Fibroblast of gingiva (primary cell): Measurements from ENCODE around the gene MAFB.

ENCODE experiments used
- DNase-seq: peaks from one replicate; pipeline ENCODE4 v3.0.0-alpha.2; 2011; ENCODE audit warnings: low read depth

The MAFB gene

DNA sequence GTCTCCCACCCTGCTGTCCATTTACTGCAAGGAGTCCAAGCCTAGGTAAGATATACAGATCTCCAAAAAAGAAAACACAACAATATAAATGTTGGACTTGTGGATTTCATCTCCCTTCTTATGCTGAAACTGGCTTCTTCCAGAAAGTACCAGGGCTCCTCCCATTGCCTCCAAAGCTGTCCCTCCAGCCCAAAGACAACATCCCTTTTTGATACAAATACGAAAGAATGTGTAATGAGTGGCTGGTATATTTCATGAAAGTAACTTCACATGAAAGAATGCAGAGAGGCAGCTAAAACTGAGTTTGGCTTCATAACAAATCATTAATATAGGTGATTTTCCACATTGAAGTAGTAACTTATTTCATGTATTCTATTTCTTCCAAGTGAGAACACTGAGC lies 7.9 kb downstream of the MAFB start:
- DNase-seq: no peak

DNA sequence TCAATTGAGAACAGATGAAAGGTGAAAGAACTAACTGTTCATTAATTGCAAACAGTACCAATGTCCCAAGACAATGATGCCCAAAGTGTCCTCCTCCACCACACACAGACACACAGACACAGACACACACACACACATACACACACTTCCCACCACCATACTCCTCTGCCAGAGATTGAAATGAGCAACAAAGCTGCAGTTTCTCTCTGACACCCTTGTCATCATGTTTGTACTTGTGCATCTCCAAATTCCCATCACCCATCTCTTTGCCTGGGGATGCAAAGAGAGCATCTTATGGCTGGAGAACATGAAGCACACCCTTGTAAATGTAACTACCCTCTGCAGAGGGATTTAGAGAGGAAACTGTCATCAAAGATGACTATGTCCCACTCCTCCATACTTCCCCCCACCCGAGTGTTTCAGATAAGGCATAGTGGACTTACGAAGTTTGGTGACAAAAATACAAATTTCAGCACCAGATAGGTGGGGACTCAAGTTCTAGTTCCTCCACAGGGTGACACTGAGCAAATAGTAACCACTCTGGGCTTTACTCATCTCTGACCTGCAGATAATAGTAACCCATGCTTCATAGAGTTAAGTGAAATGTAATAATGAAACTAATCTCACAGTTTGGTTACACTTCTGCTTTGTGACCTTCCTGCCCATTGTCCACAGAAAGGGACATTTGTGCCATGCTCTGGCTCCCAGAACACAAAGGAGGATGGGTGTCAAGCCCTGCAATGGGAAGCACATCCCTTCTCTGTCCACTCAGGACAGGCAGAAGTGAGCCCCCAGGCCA lies 8.7 kb downstream of the MAFB start:
- no peak for DNase-seq

DNA sequence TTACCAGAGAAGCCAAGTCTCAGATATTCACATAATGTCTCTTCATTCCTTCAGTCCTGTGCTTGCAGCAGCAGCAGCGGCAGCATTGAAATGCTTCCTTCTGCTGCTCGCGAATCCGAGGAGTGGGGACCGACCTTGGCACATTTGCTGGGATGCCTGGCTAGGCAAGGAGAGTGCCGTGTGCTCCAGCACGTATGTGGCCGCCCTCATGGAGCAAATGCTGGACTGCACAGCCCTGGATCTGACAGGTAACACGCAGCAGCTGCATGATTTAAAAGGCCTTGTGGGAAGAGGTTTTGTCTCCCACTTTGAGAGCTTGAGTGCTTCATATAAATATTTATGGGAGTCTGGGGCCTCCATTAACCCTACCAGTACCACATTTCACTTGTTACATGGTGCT lies 9.9 kb downstream of the MAFB start:
- no peak for DNase-seq

DNA sequence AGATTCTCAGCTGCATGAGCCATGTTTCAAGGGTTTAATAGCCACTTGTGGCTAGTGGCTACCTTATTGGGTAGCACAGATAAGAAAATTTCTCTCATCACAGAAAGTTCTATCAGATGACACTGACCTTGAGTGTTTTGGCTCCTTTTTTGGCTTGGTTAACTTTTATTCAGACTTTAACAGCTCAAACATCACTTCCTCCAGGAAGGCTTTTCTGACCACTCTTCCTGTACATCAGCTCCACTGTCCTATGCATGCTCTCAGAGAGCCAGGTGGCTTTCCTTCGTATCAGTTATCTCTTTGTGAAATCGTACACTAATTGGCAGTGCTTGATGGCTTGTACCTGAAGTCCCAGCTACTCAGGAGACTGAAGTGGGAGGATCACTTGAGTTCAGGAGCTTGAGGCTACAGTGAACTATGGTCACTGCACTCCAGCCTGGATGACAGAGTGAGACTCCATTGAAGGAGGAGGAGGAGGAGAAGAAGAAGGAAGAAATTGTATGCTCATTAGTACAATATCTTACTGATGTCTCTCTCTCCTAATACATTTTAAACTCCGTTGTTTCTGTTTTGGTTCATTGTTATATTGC lies 10.7 kb downstream of the MAFB start:
- no peak for DNase-seq

DNA sequence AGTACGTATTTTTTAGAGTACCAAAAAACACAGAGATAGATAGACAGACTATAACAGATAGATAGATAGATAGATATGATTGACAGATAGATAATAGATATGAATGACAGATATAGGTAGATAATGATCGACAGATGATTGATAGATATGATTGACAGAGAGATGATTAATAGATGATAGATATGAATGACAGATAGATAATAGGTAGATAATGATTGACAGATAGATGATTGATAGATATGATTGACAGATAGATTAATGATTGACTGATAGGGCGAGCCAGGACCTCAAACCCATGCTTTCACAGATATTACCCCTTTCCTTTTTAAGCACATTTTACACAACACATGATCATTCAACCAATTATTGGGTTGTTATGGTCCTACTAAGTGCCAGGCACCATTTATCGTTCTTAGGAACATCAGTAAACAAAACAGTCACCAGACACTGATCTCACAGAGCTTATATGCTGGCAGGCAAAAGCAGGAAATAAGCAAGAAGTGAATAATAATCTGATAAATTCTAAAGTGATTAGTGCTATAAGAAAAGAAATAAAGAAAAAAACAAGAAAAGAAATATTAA lies 11.6 kb downstream of the MAFB start:
- no peak for DNase-seq

DNA sequence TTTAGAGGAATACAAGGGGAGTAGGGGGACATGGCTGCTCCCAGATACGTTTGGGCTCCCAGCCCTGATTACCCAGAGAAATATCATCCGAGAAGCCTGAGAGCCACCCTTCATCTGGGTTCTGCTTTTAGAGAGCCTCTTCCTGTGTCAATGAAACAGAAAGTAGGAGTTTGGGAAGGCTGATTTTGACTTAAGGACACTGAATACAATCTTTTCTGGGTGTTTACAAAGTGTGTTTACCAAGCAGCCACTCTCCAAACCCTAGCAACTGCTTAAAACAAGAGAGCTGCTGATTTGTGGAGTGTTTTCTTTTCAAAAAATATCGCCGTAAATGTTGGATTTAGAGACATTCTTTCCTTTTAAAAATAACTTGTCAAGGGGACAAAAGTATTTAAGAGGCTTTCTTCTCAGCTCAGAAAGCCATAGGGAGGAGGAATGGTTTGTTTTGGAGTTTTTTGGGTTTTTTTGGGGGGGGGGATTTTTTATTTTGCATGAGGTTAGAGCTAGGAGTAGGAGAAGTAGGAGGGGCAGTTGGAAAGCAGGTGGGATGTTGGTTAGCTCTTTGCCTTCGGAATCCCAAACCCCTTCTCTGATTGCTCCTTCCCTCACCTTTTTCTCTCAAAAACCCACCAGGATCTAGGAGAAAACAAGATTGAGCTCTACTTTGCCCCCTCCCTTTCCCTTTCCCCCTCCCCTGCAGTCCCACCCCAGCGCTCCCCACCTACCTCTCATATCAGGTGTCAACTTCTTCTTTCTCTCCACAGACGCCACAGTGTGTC lies 12.4 kb downstream of the MAFB start:
- DNase-seq: no peak

DNA sequence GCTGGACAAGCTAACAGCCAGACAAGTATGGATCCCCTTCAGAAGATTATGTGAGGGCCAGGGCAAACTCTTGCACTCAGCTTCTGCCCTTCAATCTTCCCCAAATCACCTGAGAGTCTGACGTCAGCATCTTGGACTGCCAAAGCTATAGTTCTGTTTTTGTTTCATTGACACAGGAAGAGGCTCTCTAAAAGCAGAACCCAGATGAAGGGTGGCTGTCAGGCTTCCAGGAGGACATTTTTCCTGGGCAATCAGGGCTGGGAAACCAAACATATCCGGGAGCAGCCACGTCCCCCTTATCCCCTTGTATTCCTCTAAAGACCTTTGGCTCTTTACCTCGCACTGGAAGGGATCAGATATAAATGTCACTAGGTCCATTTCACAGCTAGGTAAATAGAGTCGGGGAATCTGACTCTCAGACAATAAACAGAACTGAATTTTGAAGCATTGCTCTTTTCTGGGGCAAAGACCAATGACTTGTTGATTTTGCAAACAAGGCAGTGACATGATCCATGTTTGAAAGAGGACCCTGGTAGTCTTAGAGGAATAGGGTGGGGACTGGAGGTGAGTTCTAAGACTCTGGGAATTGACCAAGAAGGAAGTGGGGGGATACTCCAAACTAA lies 13.3 kb downstream of the MAFB start:
- DNase-seq: no peak

DNA sequence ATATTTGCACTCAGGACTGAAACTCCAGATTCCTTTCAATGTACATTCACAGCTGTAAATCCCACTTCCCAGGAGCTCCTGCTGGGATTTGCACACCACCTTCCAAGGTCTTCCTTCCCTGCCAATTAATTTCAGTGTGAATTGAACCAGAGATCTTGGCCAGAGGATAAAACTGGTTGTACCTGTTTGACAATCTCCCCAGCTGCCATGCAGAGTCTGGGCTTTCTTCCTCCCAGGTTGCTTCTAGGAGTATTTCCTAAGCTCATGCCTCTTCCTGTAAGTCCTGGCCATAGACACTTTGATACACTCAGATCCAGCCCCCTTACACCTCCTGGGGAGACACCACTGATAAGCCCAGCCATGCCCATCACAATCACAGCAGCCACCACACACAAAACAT lies 15.6 kb downstream of the MAFB start:
- no peak for DNase-seq

DNA sequence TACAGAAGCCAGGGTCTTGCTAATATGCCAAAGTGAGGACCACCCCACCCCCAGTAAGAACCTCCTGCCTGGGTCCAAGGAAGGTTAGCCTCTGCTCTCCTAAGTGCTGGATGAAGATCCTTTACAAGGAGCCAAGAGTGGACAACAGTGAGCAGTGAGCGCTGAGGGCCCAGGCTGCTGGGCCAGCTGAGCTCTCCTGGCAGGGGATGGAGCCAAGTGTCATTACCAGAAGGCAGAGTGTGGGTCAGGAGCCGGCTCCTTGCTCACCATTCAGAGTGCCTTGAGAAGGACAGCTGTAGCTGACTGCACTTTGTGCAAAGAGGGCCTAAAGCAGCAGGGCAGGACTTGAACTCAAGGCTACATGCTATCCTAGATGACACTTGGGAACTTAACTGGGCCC lies 16.9 kb downstream of the MAFB start:
- no peak for DNase-seq

DNA sequence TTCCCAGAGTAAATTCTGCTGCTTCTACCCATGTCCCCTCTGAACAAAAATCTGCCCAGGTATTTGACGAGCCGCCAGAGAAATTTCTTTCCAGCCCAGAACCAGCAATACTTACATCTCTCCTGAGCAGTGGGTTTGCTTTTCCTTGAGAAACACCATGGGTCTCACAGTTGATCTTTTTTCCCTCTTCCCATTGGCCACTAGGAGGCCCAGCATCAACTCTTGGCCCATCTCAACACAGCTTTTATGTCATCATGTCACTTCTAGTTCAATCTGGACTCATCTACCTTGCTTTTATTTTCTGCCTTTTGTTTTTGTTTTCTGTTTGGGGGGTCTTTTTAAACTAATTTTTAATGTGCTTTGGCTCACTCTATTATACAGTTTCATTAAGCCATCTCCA lies 18.8 kb downstream of the MAFB start:
- DNase-seq: no peak

DNA sequence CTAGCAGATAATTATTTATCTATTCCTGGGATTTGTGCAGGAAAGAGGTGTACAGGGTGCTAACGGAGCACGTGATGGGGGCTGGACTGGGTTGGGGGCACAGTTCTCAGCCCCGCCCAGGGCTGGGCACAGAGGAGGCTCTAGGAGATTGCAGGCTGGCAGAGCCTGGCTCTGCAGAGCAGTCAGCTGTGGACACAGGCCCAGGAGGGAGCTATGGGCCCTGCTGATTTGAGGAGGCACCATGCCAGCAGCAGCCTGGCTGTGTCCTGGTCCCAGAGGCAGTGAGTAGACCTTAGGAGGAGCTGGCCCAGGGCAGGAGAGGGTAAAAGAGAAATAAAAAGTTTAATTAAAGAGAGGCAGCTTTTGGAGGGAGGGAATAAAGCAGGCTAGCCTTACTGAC lies 19.3 kb downstream of the MAFB start:
- no peak for DNase-seq

DNA sequence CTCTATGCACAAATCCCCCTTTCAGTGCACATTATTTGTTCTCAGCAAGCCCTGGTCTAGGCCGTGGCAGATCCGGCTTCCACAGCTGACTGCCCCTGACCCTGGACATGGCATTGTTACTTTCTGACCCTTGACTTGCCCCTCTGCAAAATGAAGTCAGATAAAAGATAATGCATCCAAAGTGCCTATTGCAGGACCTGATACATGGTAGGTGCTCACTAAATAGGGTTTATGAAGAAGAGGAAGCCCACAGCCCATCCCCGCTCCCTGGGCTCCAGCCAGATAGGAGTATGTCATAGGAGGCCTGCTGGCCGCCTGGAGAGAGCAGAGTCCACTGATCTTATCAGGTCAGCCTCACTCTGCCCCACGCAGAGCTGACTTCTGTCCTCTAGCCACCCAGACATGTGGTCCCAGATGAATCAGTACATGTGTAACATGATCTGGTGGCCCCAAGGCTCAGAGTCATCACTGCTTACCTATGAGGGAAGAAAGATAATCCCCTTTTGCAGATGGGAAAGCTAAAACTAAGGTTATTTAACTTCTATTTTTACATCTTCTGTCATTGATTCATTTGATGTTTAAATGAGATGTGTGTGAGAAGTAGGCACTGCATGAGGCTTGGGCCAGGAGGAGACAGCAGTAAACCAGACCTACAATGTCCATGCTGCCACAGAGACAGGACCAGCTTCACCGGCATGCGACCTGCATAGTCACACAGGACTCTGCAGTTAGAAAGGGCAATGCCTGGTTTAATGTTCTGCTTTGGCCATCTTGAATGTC lies 20.4 kb downstream of the MAFB start:
- no peak for DNase-seq

DNA sequence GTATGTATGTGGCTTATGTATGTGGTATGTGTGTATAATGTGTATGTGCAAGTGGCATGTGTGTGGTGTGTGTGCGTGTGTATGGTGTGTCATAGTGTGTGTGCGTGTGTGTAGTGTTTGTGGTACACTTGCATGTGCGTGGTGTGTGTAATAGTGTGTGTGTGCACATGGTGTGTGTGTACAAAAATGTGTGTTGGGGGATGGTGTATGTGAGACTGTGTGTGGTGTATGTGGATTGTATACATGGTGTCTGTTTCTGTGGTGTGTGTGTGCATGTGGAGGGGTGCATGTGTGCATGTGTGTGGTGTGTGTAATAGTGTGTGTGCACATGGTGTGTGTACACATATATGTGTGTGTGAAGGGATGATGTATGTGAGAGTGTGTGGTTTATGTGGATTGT lies 21.5 kb downstream of the MAFB start:
- DNase-seq: no peak

DNA sequence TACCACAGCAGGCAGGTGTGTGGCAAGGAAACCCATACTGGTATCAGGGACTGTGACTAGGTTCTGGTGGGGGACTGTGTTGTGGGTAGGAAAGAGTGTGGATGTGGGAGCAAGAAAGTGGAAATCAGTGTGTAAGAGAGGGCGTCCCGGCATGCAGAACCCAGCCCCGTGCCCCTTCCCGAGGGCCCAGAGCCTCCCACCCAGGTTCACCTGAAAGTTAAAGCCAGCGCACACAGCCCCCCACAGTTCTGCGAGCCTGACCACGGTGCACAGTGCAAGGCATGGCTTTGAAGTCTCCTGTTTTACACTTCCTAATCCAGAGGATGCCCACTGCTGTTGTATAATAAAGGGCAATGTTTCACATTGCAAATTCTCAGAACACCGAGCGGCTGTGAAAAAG lies 22.7 kb downstream of the MAFB start:
- DNase-seq: no peak

DNA sequence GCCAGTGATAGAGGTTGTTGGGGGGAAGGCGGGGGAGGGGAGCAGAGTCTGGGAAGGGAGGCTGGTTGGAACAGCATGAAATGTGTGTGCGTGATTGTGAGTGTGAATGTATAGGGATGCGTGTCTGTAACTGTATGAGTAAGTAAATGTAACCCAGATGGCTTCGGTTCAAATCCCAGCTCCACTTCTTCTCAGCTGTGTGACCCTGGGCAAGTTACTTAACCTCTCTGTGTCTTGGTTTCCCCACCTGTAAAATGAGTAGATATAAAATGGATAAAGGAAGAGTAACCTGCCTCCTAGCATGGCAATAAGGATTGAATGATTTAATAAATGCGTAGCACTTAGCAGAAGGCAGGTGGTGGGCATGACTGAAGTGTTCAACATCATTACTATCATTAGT lies 24.1 kb downstream of the MAFB start:
- no peak for DNase-seq

DNA sequence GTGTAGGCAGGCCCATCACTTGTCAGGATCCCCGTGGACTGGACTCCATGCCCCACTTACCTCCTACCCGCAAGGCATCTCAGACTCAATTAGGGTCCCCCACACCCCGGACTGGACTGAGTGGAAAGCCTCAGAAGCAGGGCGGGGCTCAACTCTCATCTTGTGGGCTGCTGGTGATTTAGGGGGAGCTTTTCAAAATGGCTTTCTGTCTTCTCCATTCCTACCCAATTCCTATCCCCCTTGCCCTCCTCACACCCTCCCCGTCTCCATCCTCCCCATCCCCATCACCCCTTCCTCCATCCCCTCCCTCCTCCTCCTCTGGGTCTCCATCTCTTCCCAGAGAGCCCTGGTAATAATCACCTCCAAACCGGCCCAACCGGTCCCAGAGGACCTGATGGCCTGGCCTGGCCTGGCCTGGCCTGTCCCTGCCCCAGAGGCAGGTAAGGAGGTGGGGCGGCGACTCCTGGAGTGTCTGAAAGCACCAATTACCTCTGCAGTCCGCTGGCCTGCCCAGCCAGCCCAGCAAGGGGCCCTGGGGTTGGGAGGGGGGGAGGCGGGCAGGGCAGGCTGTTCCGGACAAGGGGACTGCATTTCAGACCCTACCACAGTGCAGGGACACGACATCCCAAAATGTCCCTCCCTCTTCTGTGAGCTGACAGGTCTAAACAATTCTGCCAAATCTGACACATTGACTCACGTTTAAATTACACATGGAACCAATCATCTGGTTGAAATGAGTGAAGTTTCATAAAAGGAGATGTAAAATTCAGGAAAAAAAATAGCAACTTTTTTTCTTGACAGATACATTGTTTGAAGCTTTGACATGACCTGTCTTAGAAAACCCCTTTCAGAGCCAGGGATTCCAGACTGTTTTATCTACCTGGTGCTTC lies 24.8 kb downstream of the MAFB start:
- no peak for DNase-seq

DNA sequence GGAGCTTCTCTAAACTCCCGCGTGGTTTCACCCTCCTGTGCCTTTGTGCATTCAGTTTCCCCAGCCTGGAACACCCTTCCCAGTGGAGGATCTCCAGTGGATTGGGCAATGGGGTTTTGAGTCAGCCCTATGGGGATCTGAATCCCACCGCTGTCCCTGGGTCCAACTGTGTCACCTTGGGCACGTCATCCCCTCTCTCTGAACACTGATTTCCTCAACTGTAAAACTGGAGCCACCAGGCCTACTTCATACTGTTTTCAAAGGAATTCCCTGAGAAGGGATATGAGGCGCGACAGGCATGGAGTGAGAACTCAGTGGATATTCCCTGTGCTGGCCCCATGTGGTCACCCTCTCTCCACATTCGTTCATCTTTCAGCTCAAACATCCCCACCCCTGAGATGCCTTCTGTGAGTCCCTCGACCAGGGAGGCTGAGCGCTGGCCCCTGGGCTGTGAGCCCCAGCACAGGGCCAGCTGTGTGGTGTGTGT lies 25.7 kb downstream of the MAFB start:
- DNase-seq: no peak

DNA sequence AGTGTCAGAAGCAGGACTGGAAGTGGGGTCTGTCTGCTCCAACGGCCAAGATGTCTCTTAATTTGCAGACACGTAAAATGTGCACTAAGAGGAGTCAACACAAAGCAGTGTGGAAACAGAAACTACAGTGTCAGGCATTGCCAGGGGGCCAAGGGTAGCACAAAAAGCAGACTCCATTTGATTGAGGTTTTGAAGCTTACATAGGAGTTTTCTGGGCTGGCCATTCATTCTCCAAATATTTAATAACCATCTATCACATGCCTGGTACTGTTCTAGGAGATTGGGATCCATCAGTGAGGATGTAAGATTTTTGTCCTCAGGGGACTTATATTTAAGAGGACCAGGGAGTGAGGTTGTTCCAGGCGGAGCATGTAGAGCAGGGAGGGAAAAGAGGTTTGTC lies 29.5 kb downstream of the MAFB start:
- no peak for DNase-seq

DNA sequence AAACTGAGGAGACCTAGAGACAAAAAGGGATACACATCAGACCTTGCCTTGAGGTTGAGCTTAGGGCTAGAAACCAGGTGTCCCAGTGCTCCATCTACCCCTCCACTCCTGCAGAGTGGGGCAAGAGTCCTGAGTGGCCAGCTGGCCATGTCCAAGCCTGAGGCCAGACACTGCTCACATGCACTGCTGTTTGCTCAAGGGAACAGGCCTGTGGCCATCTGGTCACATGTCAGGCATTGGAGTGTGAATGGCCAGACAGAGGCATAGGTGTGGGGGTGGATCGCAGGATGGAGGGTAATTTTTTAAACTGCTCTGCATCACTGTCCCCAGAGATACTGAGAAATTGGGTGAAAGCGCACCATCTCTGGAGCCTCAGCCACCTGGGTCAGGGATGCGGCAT lies 30.5 kb downstream of the MAFB start:
- DNase-seq: no peak

DNA sequence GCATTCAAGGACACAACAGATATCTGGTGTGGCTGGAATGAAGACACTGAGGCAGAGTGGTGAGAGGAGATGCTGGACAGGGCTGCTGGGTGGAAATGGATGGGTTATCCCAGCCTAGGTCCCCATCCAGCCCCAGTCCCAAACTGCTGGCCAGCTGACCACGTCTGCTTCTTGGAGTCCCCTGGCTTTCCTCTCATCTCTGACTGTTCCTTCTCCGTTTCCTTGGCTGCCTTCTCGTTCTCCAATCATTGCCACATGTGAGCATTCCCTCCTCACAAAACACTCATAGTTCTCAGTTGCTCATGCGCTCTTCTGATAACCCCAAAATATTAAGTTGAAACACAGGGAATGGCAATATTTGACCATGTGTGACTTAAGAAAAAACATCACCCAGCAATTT lies 31.5 kb downstream of the MAFB start:
- DNase-seq: peak; percentile 54

DNA sequence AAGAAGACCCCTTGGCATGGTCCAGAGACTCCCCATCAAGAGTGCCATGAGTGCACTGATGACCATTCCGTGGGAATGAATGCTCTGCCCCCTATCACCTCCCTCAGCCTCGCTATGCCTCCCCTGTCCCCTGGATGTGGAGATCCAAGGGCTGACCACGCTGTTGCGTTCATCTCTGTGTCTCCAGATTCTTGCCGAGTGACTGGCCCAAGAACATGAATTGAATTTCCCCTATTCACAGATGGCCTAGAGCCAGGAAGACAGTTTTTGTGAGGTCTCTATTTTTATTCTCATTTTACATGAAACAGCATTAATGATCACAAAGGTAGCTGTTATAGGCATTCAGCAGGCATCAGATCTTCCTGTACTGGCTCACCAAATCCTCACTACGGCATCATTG lies 33.6 kb downstream of the MAFB start:
- DNase-seq: no peak
